Smooth muscle cell of bladder (primary cell): ENCODE results near the gene XBP1. TPM values are rescaled to one million over a fixed set of nuclear protein-coding genes. Genes with fewer than 3 reads are reported as not detected.

Experiments
- total RNA-seq: library from RNA; depleted of rRNA; stranded (reverse); fragments of >200 nt; gene quantifications from 2 replicates; pipeline ENCODE4 v1.2.3, GENCODE V29; 2014

XBP1 gene
- 206 and 260 TPM in 2 replicates for total RNA-seq

GRCh38 chr22:28800308-28801041 lies at the start of gene XBP1:
TSS of gene XBP1 (minus strand) at chr22:28800569.

GRCh38 chr22:28772633-28773460 lies 27.5 kb downstream of the XBP1 start, which contains the start of gene CCDC117:
TSS of gene CCDC117 (plus strand) at chr22:28772695. CDS start at chr22:28772850, 155 bp downstream.

Other genes starting within 250 kb of the XBP1 start
- 20.2 and 24.0 TPM in 2 replicates for gene TTC28, start 120.7 kb downstream of the XBP1 start, total RNA-seq
- 21.7 and 28.3 TPM in 2 replicates for gene CHEK2, start 58.7 kb downstream of the XBP1 start, total RNA-seq
- gene HSCB, start 58.5 kb downstream of the XBP1 start, total RNA-seq: 15.9 and 24.7 TPM in 2 replicates
- gene CCDC117, start 27.9 kb downstream of the XBP1 start, total RNA-seq: 12.8 and 15.2 TPM in 2 replicates
- 2.3 and 2.8 TPM in 2 replicates for gene ZNRF3, start 83.0 kb upstream of the XBP1 start, total RNA-seq